RKO (cell line): Measurements from ENCODE around the gene SLC34A3.
A peak's percentile ranks its signal among the peaks of the same experiment; 100 is the strongest.

Experiments
- DNase-seq: peaks from one replicate; pipeline ENCODE4 v3.0.0-alpha.2; 2016; ENCODE audit warnings: low spot score

Gene SLC34A3

GRCh38 chr9:137275588-137276472 lies 45.1 kb downstream of the SLC34A3 start:
- DNase-seq, result no peak

- peak; percentile 70 for DNase-seq
These were observed 46.0 kb downstream of the SLC34A3 start for GRCh38 chr9:137276473-137277328.

- DNase-seq, result peak; percentile 99
These were observed 46.8 kb downstream of the SLC34A3 start, which contains the start of gene TOR4A for GRCh38 chr9:137277329-137278041. Gene TOR4A (plus strand): TSS chr9:137277726. CDS start chr9:137278690, 964 bp downstream.

- DNase-seq, result peak; percentile 69
These were observed 47.5 kb downstream of the SLC34A3 start for GRCh38 chr9:137278061-137278701.

- DNase-seq, result no peak
These were observed 48.3 kb downstream of the SLC34A3 start for GRCh38 chr9:137278721-137279711.

GRCh38 chr9:137279741-137280473 lies 49.2 kb downstream of the SLC34A3 start:
- DNase-seq, result no peak

GRCh38 chr9:137280474-137281344 lies 50.0 kb downstream of the SLC34A3 start:
- no peak for DNase-seq

- DNase-seq, result no peak
These were observed 50.8 kb downstream of the SLC34A3 start for GRCh38 chr9:137281345-137282116.
